ENCODE data around the gene G6PD. TPM values are rescaled to one million over a fixed set of nuclear protein-coding genes. Genes with fewer than 3 reads are reported as not detected.

G6PD gene
- 34.4 and 56.7 TPM in 2 replicates for total RNA-seq

DNA sequence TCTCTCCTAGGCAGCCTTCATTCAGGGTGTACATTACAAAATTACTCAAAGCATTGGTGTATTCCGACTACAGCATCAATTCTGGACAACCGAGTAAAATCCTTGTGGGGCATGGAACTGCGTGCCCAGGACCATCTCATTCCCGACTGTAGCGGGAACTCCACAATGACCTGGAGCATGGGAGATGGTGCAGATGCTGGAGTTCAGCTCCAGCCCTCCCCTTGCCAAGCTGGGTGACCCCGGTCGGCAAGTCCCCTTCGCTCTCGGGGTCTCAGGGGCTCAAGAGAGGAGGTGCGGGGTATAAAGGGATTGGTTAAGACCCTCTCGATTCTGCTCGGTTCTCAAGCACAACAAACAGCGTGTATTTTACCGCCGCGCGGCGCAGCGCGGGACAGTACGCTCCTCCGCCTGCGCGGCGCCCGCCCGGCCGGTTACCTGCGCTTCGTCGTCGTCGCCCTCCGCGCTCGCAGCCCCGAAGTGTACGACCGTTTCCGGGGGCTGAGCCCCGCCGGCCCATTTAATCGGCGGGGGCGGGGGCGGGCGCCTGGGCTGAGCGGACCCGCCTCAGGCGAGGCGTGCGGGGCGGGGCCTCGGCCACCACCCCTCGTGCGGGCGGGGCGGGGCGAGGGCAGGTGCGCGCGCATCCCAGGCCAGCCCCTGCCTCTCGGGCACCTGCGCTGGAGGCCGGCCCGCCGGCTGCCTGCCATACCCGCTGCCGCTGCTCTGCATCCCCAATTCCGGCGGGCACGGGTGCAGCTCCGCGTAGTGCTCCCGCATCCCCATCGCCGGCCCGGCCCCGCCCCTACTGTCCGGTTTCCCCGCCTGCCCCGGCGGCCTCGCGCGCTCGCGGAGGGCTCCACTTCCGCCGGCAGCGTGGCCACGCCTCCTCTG is at the start of gene G6PD:
TSS of gene G6PD (minus strand) at position 493 of the 891 bp plus-strand sequence. CDS start 691 bp downstream, outside the sequence.

DNA sequence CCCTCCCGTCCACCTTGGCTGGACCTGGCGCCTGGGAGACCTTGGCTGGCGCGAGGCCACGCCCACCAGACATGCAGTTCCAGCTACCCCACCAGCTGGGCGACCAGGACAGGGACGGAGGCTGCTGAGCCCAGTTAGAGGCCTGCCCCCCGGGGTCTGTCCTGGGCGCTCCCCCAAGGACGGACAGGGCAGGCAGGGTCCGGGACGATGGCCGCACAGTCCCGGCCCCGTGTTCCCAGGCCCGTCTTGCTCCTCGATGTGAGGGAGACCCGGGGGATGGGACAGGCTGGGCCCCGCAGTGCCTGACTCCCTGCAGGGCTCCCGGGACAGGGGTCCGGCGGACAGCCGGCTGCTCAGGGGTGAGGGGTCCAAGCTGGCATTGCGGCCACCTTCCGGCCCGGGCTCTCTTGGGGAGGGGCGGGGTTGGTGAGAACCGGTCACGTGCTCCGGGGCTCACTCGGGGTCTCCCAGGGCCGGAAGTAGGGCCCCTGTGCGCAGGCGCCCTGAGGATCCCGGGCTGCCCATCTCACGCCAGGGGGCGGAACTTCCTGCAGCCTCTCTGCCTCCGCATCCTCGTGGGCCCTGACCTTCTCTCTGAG is 38.0 kb upstream of the G6PD start, which contains the start of gene CTAG1A:
TSS of gene CTAG1A (plus strand) at position 549 of the 599 bp plus-strand sequence. CDS start 74 bp downstream, outside the sequence.

DNA sequence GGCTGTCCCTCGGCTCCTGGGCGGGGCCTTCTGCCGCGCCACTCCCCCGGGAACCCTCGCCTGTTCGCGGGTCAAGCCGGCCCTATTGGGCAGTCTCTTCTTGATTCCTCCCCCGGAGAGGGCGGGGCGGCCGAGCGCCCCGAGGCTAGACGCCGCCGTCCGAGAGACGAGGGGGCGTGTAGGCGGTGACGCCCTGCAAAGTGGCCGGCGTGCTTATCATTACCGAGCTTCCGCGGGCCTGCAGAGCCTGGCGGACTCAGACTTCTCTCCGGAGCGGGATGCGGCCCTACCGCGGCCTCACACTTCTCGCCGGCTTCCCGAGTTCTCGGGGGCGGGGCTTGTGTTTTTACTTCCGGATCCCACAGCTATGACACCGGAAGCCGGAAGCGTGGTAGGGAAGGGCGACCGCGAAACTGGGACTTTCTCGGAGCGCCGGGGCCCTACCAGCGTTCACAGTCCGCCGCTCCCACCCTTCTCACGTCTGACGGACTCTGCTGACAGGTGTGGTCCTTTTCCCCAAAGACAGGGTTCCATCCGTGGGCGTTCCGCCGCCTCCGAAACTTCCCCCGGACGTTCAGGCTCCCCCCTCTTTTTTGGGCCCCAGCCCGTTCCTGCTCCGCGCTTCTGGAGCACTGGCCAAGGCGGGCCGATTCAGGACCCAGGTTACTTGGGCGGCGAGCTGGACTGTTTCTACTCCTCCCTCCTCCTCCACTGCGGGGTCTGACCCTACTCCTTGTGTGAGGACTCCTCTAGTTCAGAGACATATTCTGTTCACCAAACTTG is 790 bp upstream of the G6PD start, which contains the start of gene IKBKG:
TSS of gene IKBKG (plus strand) at position 376 of the 783 bp plus-strand sequence. CDS start 4,383 bp downstream, outside the sequence.

DNA sequence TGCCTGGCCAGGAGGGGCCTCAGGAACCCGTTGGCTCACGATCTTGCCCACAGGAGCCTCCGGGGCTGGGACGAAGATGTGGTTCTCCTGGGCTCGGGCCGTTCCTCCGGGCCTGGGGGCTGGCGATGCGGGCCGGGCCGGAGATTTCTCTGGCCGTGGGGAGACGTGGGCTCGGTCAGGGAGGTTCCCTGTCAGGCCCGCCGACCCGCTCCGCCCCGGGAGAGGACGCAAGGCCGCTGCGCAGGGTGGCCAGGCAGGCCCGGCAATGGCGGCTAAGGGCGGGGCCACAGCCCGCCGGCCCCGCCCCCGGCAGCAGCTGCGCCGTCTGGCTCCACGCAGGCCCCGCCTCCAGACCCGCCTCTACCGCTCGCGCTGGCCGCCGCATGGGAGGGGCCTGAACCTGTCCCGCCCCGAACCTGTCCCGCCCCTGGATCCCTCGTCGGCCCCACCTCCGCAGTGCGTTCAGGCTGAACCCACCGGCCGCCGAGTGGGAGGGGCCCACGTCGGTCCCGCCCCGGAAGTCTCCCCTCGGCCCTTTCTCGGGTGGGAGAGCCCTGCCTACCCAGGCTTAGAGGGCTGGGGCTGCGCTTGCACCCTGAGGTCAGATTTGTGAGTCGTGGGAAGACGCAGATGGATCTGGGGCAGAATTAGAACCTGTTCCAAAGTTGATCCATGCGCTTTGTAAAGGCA is 30.5 kb downstream of the G6PD start, which contains the start of gene FAM3A:
TSS of gene FAM3A (minus strand) at position 267 of the 690 bp plus-strand sequence. CDS start 460 bp downstream, outside the sequence.

DNA sequence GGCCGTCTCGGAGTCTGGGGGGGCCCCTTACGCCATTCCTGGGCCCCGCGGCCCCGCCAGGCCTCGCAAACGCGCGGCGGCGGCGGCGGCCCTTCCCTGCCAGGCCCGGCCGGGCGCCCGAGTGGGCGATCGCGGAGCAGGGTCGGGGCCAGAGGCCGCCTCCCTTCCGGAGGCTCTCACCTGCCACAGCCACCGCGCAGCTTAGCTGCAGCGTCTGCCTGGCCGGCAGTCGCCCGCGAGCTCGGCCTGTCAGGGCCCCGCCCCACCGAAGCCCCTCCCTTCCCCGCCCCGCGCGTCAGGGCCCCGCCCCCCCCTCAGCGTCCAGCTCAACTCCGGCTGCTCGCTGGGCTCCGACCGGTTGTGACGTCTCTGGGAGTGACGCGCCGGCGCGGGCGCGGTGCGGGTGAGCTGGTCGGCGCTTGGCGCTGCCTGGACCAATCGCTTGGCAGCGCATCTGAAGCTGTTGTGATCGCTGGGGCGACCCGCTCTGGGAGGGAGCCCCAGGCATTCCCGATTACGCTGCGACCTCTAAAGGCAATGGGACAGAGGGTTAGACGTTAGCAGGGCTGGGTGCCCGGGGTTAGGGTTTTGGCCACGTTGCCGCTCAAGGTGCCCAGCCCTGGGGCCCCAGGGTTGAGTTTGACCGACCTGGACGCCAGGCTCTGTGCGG is 56.1 kb downstream of the G6PD start, which contains the start of gene SLC10A3:
TSS of gene SLC10A3 (minus strand) at position 216 of the 670 bp plus-strand sequence. CDS start 1,689 bp downstream, outside the sequence.

DNA sequence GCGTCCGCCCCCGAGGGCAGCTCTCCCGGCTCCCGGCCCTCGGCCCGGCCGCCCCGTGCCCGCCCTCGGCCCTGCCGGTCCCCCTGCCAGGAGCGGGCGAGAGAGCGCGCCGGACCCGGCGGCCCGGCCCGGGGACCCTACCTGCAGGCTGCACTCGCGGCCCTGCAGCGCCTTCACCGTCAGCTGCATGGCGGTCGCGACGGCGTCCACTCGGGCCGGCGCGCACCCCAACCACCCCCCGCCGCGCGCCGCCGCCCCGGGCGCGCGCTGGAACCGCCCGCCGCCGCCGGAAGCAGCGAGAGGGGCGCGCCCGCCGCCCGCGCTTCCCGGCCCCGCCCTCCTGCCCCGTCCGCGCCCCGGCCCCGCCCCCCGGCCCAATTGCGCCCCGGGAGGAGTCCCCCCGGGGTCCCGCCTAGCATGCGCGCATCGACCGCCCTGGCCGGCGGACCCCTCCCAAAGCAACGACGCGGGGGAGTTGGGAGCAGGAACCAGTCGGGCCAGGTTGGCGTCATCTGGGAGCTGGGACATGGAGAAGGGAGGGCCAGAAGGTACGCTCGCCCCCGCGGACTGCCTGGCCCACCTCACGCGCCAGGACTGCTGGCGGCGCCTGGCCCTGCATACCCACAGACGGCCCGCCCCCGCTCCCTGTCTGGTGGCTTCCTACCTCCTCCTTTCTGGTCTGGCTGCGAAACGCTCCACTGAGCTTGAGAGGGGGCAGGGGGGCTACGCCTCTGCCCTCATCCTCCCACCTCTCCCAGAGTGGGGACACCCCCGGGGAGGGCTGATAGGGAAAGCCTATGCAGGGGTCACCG is 60.0 kb downstream of the G6PD start, which contains the start of gene UBL4A:
TSS of gene UBL4A (minus strand) at position 220 of the 812 bp plus-strand sequence. CDS start at position 189, 31 bp downstream.

Other genes starting within 250 kb of the G6PD start
- gene FLNA, start 172.2 kb downstream of the G6PD start, total RNA-seq, result 1,092 and 1,667 TPM in 2 replicates
- 14.1 and 21.4 TPM in 2 replicates for gene EMD, start 167.6 kb downstream of the G6PD start, total RNA-seq
- gene RPL10, start 148.5 kb downstream of the G6PD start, total RNA-seq, result 1,669 and 5,428 TPM in 2 replicates
- gene DNASE1L1, start 137.6 kb downstream of the G6PD start, total RNA-seq, result 72.2 and 89.0 TPM in 2 replicates
- gene TAFAZZIN, start 135.3 kb downstream of the G6PD start, total RNA-seq, result 15.8 and 17.2 TPM in 2 replicates
- 85.8 and 107 TPM in 2 replicates for gene ATP6AP1, start 118.2 kb downstream of the G6PD start, total RNA-seq
- 62.0 and 62.9 TPM in 2 replicates for gene GDI1, start 109.7 kb downstream of the G6PD start, total RNA-seq
- 70.8 and 75.2 TPM in 2 replicates for gene FAM50A, start 102.7 kb downstream of the G6PD start, total RNA-seq
- gene PLXNA3, start 88.6 kb downstream of the G6PD start, total RNA-seq, result 3.6 and 9.7 TPM in 2 replicates
- gene LAGE3, start 67.6 kb downstream of the G6PD start, total RNA-seq, result 20.2 and 23.1 TPM in 2 replicates
- 42.1 and 48.7 TPM in 2 replicates for gene UBL4A, start 60.2 kb downstream of the G6PD start, total RNA-seq
- 8.4 and 10.6 TPM in 2 replicates for gene SLC10A3, start 56.2 kb downstream of the G6PD start, total RNA-seq
- gene FAM3A, start 30.6 kb downstream of the G6PD start, total RNA-seq, result 19.2 and 20.8 TPM in 2 replicates
- 13.2 and 15.9 TPM in 2 replicates for gene IKBKG, start 774 bp upstream of the G6PD start, total RNA-seq
- gene CTAG1A, start 38.3 kb upstream of the G6PD start, total RNA-seq, result not detected in 2 replicates
- not detected in 2 replicates for gene CTAG1B, start 72.4 kb upstream of the G6PD start, total RNA-seq
- gene CTAG2, start 106.7 kb upstream of the G6PD start, total RNA-seq, result not detected in 2 replicates
- 1.6 and 5.0 TPM in 2 replicates for gene GAB3, start 204.2 kb upstream of the G6PD start, total RNA-seq
- gene DKC1, start 216.0 kb upstream of the G6PD start, total RNA-seq, result 73.7 and 81.2 TPM in 2 replicates

All from epithelial cell of umbilical artery (primary cell).